ENCODE measurements around the gene RTP3. TPM values are rescaled to one million over a fixed set of nuclear protein-coding genes. Genes with fewer than 3 reads are reported as not detected.

The RTP3 gene
- total and polyA plus RNA-seq, 4 donors = not detected

DNA sequence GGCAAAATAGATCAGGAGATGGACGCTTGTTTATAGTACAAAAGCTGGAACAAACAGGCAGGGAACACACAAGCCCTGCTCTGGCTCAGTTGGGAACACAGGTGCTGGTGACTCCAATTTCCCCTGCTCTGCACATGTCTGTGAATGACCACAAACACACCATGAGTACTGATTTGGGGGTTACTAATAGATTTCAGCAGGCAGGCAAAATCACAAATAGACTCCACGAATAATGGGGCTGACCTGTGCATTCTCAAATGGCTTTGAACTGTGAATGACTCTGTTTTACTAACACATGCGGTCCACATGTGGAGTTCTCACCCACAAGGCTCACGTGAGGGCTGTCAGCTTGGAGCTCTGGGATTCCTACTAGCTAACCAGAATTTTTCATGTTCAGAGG is 3.9 kb downstream of the RTP3 start:
- DNase-seq (no peak), ATAC-seq (ENCODE audit: low FRiP score) (no peak)
- no peak overlapping the region for H3K4me3 ChIP-seq (ENCODE audit: low read length in 2 of 2)
- no peak overlapping the region for H3K27ac ChIP-seq (ENCODE audit: low read depth in 1 of 2, low read length in 2 of 2)
- intact Hi-C loops (cut with DNase I) = no loop called here
- H3K27me3 ChIP-seq (ENCODE audit: control insufficient read depth in 1 of 2, insufficient read depth in 2 of 2, low read length in 1 of 2) = no peaks in the 10 kb centered on the region
- 53 to 66% methylated on average over 4 of the region's 4 CpGs for WGBS, 2 donors
- no peaks in the 10 kb centered on the region for H3K4me1 ChIP-seq (ENCODE audit: control insufficient read depth in 1 of 2, insufficient read depth in 2 of 2, low read length in 2 of 2)
- H3K9me3 ChIP-seq (ENCODE audit: control insufficient read depth, low read length) = no peaks in the 10 kb centered on the region
- H3K36me3 ChIP-seq (ENCODE audit: control insufficient read depth in 1 of 2, insufficient read depth in 2 of 2, low read length in 1 of 2) = no peaks in the 10 kb centered on the region

DNA sequence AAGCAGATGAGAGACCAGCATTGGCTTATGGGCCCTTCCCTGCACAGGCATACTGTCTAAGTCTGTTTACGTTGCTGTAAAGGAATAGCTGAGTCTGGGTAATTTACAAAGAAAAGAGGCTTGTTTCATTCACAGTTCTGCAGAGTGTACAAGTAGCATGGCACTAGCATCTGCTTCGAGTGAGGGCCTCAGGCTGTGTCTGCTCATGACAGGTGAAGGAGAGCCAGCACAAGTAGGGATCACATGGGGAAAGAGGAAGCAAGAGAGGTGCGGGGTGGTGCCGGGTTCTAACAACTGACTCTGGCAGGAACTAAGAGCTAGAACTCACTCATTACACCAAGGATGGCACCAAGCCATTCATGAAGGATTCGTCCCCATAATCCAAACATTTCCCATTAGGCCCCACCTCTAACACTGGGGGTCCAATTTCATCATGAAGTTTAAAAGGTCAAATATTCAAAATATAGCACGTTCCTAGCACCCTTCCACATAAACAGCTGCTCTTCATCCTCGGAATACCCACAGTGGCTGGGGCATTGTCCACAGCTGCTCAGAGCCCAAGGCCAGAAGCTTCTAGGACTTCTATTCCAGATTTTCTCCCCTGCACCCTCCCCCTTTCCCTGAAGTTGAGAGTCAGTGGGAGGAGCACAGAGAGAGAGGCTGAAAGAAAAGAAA is 5.6 kb downstream of the RTP3 start:
- ATAC-seq (ENCODE audit: low FRiP score) (no peak), DNase-seq (no peak)
- WGBS, 2 donors = 71 to 73% methylated on average over 7 of the region's 7 CpGs
- no peaks in the 10 kb centered on the region for H3K9me3 ChIP-seq (ENCODE audit: control insufficient read depth, low read length)
- no peak overlapping the region for H3K27ac ChIP-seq (ENCODE audit: low read depth in 1 of 2, low read length in 2 of 2)
- H3K4me3 ChIP-seq (ENCODE audit: low read length in 2 of 2) = no peak overlapping the region
- H3K27me3 ChIP-seq (ENCODE audit: control insufficient read depth in 1 of 2, insufficient read depth in 2 of 2, low read length in 1 of 2) = no peaks in the 10 kb centered on the region
- H3K36me3 ChIP-seq (ENCODE audit: control insufficient read depth in 1 of 2, insufficient read depth in 2 of 2, low read length in 1 of 2) = no peaks in the 10 kb centered on the region
- intact Hi-C loops (cut with DNase I) = no loop called here
- no peaks in the 10 kb centered on the region for H3K4me1 ChIP-seq (ENCODE audit: control insufficient read depth in 1 of 2, insufficient read depth in 2 of 2, low read length in 2 of 2)

GRCh38 chr3:46504789-46505188 is 7.0 kb downstream of the RTP3 start:
- Histone ChIP-seq H3K4me3 (ENCODE audit: low read length in 2 of 2) (no peak overlapping the region), H3K27ac (ENCODE audit: low read depth in 1 of 2, low read length in 2 of 2) (no peak overlapping the region), H3K36me3 (ENCODE audit: control insufficient read depth in 1 of 2, insufficient read depth in 2 of 2, low read length in 1 of 2) (no peaks in the 10 kb centered on the region), H3K9me3 (ENCODE audit: control insufficient read depth, low read length) (no peaks in the 10 kb centered on the region), H3K27me3 (ENCODE audit: control insufficient read depth in 1 of 2, insufficient read depth in 2 of 2, low read length in 1 of 2) (no peaks in the 10 kb centered on the region), H3K4me1 (ENCODE audit: control insufficient read depth in 1 of 2, insufficient read depth in 2 of 2, low read length in 2 of 2) (no peaks in the 10 kb centered on the region)
- ATAC-seq (ENCODE audit: low FRiP score) = no peak
- 65 to 67% methylated on average over 5 of the region's 5 CpGs for WGBS, 2 donors
- no peak for DNase-seq
- intact Hi-C loops (cut with DNase I) = no loop called here

GRCh38 chr3:46505953-46506352 is 8.2 kb downstream of the RTP3 start:
- Histone ChIP-seq H3K4me3 (ENCODE audit: low read length in 2 of 2) (no peak overlapping the region), H3K4me1 (ENCODE audit: control insufficient read depth in 1 of 2, insufficient read depth in 2 of 2, low read length in 2 of 2) (no peaks in the 10 kb centered on the region), H3K36me3 (ENCODE audit: control insufficient read depth in 1 of 2, insufficient read depth in 2 of 2, low read length in 1 of 2) (no peaks in the 10 kb centered on the region), H3K9me3 (ENCODE audit: control insufficient read depth, low read length) (no peaks in the 10 kb centered on the region), H3K27me3 (ENCODE audit: control insufficient read depth in 1 of 2, insufficient read depth in 2 of 2, low read length in 1 of 2) (no peaks in the 10 kb centered on the region), H3K27ac (ENCODE audit: low read depth in 1 of 2, low read length in 2 of 2) (no peak overlapping the region)
- ATAC-seq (ENCODE audit: low FRiP score) = no peak
- DNase-seq = no peak
- WGBS, 2 donors = 75 to 83% methylated on average over 10 of the region's 10 CpGs
- intact Hi-C loops (cut with DNase I) = no loop called here

DNA sequence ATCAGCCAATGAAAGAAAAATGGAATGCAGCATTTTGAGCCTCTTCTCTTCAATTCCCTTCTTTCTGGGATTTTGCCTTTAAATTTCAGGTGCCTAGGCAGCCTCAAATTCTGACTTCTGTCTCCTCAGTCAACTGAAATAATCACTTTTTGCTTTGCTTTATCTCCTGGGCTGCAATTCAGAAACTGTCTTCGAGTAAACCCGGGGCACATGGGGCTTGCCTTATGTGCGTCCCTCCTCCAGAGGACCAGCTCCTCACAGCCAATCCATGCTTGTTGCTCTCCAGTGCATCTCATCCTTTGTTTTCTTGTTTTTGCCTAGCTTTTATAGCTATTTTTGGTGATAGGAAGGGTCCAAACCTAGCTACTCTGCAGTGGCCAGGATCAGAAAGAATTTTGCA is 8.8 kb downstream of the RTP3 start:
- no peak overlapping the region for H3K4me3 ChIP-seq (ENCODE audit: low read length in 2 of 2)
- no peak for DNase-seq
- intact Hi-C loops (cut with DNase I) = no loop called here
- H3K27ac ChIP-seq (ENCODE audit: low read depth in 1 of 2, low read length in 2 of 2) = no peak overlapping the region
- no peaks in the 10 kb centered on the region for H3K36me3 ChIP-seq (ENCODE audit: control insufficient read depth in 1 of 2, insufficient read depth in 2 of 2, low read length in 1 of 2)
- H3K9me3 ChIP-seq (ENCODE audit: control insufficient read depth, low read length) = no peaks in the 10 kb centered on the region
- H3K27me3 ChIP-seq (ENCODE audit: control insufficient read depth in 1 of 2, insufficient read depth in 2 of 2, low read length in 1 of 2) = no peaks in the 10 kb centered on the region
- 67 to 70% methylated on average over 3 of the region's 3 CpGs for WGBS, 2 donors
- no peak for ATAC-seq (ENCODE audit: low FRiP score)
- no peaks in the 10 kb centered on the region for H3K4me1 ChIP-seq (ENCODE audit: control insufficient read depth in 1 of 2, insufficient read depth in 2 of 2, low read length in 2 of 2)

DNA sequence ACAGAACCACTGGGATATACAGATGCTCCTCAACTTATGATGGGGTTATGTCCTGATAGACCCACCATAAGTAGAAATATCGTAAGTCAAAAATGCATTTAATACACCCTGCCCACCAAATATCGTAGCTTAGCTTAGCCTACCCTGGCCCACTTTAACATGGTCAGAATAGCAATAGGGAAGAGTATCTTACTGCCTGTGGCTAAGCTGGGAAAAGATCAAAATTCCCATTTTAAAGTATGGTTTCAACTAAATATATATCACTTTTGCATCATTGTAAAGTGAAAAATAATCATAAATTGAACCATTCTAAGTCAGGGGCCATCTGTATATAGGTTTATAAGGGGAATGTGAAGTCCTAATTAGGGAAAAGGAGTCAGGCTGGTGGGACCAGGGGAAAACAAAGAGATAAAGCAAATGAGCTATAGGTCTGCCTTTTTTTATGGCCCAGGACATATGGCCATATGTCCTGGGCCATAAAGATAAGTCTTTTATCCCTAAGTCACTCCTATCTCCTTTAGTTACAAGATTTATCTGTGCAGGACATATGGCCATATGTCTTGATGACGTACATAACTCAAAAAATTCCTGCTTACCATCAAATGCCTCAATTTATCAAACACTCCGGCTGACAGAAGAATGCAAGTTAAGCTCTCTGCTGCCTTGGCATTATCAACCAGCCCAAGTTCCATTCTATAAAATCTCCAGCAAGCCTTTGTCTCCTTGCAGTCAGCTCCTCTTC is 11.2 kb downstream of the RTP3 start:
- Histone ChIP-seq H3K4me1 (ENCODE audit: control insufficient read depth in 1 of 2, insufficient read depth in 2 of 2, low read length in 2 of 2) (no peaks in the 10 kb centered on the region), H3K27me3 (ENCODE audit: control insufficient read depth in 1 of 2, insufficient read depth in 2 of 2, low read length in 1 of 2) (no peaks in the 10 kb centered on the region), H3K36me3 (ENCODE audit: control insufficient read depth in 1 of 2, insufficient read depth in 2 of 2, low read length in 1 of 2) (no peaks in the 10 kb centered on the region), H3K27ac (ENCODE audit: low read depth in 1 of 2, low read length in 2 of 2) (no peak overlapping the region), H3K9me3 (ENCODE audit: control insufficient read depth, low read length) (no peaks in the 10 kb centered on the region), H3K4me3 (ENCODE audit: low read length in 2 of 2) (no peak overlapping the region)
- WGBS, 2 donors = 66 to 74% methylated on average over 4 of the region's 4 CpGs
- ATAC-seq (ENCODE audit: low FRiP score) (no peak), DNase-seq (no peak)
- intact Hi-C loops (cut with DNase I) = no loop called here

- no peaks in the 10 kb centered on the region for H3K9me3 ChIP-seq (ENCODE audit: control insufficient read depth, low read length)
- no peak for DNase-seq
- no peak overlapping the region for H3K4me3 ChIP-seq (ENCODE audit: low read length in 2 of 2)
- intact Hi-C loops (cut with DNase I) = no loop called here
- H3K27me3 ChIP-seq (ENCODE audit: control insufficient read depth in 1 of 2, insufficient read depth in 2 of 2, low read length in 1 of 2) = no peaks in the 10 kb centered on the region
- ATAC-seq (ENCODE audit: low FRiP score) = no peak
- WGBS, 2 donors = 52 to 60% methylated on average over 4 of the region's 4 CpGs
- H3K27ac ChIP-seq (ENCODE audit: low read depth in 1 of 2, low read length in 2 of 2) = no peak overlapping the region
- no peaks in the 10 kb centered on the region for H3K36me3 ChIP-seq (ENCODE audit: control insufficient read depth in 1 of 2, insufficient read depth in 2 of 2, low read length in 1 of 2)
- no peaks in the 10 kb centered on the region for H3K4me1 ChIP-seq (ENCODE audit: control insufficient read depth in 1 of 2, insufficient read depth in 2 of 2, low read length in 2 of 2)
These were observed 11.9 kb downstream of the RTP3 start for GRCh38 chr3:46509661-46510187.

GRCh38 chr3:46512191-46512749 is 14.5 kb downstream of the RTP3 start:
- DNase-seq (no peak), ATAC-seq (ENCODE audit: low FRiP score) (no peak)
- H3K36me3 ChIP-seq (ENCODE audit: control insufficient read depth in 1 of 2, insufficient read depth in 2 of 2, low read length in 1 of 2) = no peaks in the 10 kb centered on the region
- H3K27me3 ChIP-seq (ENCODE audit: control insufficient read depth in 1 of 2, insufficient read depth in 2 of 2, low read length in 1 of 2) = no peaks in the 10 kb centered on the region
- 56 to 64% methylated on average over 2 of the region's 2 CpGs for WGBS, 2 donors
- H3K4me3 ChIP-seq (ENCODE audit: low read length in 2 of 2) = no peak overlapping the region
- no peak overlapping the region for H3K27ac ChIP-seq (ENCODE audit: low read depth in 1 of 2, low read length in 2 of 2)
- intact Hi-C loops (cut with DNase I) = no loop called here
- no peaks in the 10 kb centered on the region for H3K4me1 ChIP-seq (ENCODE audit: control insufficient read depth in 1 of 2, insufficient read depth in 2 of 2, low read length in 2 of 2)
- no peaks in the 10 kb centered on the region for H3K9me3 ChIP-seq (ENCODE audit: control insufficient read depth, low read length)

DNA sequence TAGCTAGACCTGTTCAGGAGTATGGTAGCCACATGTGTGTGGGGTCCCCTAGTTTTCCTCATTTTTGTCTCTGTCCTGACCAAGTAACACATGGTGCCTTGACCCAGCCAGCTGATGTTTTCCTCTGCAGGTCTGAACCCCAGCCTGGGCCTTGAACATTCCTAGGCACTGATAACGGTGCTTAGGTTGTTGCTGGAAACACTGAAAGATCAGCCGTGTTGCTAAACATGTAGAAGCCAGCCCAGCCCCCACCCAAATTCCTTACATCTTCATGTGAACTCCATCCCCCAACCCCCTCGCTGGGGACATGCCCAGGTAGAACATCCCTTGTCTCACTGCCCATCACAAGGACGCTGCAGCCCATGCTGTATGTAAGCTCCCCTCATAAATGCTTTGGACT is 18.7 kb downstream of the RTP3 start:
- intact Hi-C loops (cut with DNase I) = no loop called here
- DNase-seq (no peak), ATAC-seq (ENCODE audit: low FRiP score) (no peak)
- no peaks in the 10 kb centered on the region for H3K4me1 ChIP-seq (ENCODE audit: control insufficient read depth in 1 of 2, insufficient read depth in 2 of 2, low read length in 2 of 2)
- H3K9me3 ChIP-seq (ENCODE audit: control insufficient read depth, low read length) = no peaks in the 10 kb centered on the region
- no peak overlapping the region for H3K27ac ChIP-seq (ENCODE audit: low read depth in 1 of 2, low read length in 2 of 2)
- WGBS, 2 donors = 79 to 80% methylated on average over 4 of the region's 4 CpGs
- no peaks in the 10 kb centered on the region for H3K36me3 ChIP-seq (ENCODE audit: control insufficient read depth in 1 of 2, insufficient read depth in 2 of 2, low read length in 1 of 2)
- H3K4me3 ChIP-seq (ENCODE audit: low read length in 2 of 2) = no peak overlapping the region
- no peaks in the 10 kb centered on the region for H3K27me3 ChIP-seq (ENCODE audit: control insufficient read depth in 1 of 2, insufficient read depth in 2 of 2, low read length in 1 of 2)
